ENCODE results near the gene RPL39. TPM values are rescaled to one million over a fixed set of nuclear protein-coding genes. Genes with fewer than 3 reads are reported as not detected.
"Not testable (repeated sequence)": the region's sequence is repeated elsewhere in the genome, so short reads cannot be mapped to it uniquely, and the experiment has no call there.

The RPL39 gene
- total RNA-seq, 4 donors from 2014 or later: 3,033 to 5,904 (median 3,913) TPM

DNA sequence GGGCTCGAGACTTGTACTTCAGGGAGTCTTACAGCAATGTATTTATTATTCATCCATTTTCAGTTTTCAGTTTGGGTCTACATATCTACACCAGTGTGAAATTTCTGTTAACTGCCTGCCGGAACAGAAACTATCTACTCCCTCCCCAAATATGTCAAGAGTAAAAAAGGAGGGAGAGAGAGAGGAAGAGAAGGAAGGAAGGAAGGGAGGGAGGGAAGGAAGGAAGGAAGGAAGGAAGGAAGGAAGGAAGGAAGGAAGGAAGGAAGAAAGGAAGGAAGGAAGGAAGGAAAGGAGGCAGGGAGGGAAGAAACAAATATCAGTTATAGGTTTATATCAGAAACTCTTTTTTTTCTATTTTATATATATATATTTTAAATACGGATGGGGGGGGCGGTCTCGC, 12.6 kb downstream of the RPL39 start:
- intact Hi-C loops (cut with DNase I; ENCODE audit: low total_unique reads) (no loop called here), in situ Hi-C loops (cut with MboI; ENCODE audit: low sequenced_read_pairs in 4 of 4) (no loop called here)
- ATAC-seq (no peak), DNase-seq (no peak)
- Histone ChIP-seq H3K4me3 (no peak overlapping the region), H3K9me3 (no peaks in the 10 kb centered on the region), H3K4me1 (no peaks in the 10 kb centered on the region), H3K36me3 (peaks cover 0 to 11% of the 10 kb centered on the region in 2 donors), H3K27ac (no peak overlapping the region), H3K27me3 (no peaks in the 10 kb centered on the region)
- TF ChIP-seq POLR2A (IDR thresholded peaks at IDR 0.05): no peak
- TF ChIP-seq, protein P1, sequence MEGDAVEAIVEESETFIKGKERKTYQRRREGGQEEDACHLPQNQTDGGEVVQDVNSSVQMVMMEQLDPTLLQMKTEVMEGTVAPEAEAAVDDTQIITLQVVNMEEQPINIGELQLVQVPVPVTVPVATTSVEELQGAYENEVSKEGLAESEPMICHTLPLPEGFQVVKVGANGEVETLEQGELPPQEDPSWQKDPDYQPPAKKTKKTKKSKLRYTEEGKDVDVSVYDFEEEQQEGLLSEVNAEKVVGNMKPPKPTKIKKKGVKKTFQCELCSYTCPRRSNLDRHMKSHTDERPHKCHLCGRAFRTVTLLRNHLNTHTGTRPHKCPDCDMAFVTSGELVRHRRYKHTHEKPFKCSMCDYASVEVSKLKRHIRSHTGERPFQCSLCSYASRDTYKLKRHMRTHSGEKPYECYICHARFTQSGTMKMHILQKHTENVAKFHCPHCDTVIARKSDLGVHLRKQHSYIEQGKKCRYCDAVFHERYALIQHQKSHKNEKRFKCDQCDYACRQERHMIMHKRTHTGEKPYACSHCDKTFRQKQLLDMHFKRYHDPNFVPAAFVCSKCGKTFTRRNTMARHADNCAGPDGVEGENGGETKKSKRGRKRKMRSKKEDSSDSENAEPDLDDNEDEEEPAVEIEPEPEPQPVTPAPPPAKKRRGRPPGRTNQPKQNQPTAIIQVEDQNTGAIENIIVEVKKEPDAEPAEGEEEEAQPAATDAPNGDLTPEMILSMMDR (IDR thresholded peaks at IDR 0.05 in 4 of 5, conservative IDR thresholded peaks at IDR 0.05 in 1 of 5): no peak

DNA sequence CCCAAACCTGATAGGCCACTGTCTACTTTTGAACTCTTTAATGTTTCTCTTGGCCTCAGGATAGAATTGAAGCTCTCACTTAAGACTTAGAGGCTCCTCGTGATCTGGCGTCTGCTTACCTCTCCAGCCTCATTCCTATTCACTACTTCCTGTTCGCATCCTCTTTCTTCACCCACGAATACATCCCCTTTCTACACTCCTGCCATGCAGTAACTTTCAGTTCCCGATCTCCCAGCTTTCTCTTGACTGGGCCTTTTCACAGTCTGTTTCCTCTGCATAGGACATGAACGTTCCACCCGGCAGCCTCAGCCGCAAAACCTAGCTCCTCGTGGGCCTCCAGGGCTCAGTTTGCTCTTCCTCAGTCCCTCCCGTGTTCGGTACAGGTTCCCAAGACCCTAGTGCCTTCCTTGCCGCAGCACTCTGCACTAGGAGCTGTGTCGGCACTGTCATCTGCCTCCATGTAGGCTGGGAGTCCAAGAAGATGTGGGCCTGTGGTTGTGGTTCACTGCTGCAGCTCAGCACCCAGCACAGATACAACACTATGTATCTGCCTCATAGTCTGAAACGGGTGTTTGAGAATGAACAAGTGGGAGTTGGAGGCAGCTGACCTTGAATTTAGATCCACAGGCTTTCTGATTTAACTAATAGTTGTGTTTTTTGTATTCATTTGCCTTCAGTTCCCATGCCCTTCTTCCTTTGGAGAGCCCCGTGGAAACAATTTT, 15.8 kb downstream of the RPL39 start:
- Histone ChIP-seq H3K27me3 (no peaks in the 10 kb centered on the region), H3K4me1 (no peaks in the 10 kb centered on the region), H3K9me3 (no peaks in the 10 kb centered on the region), H3K36me3 (no peaks in the 10 kb centered on the region), H3K4me3 (no peak overlapping the region), H3K27ac (no peak overlapping the region)
- no peak for ATAC-seq
- in situ Hi-C loops (cut with MboI; ENCODE audit: low sequenced_read_pairs in 4 of 4) (no loop called here), intact Hi-C loops (cut with DNase I; ENCODE audit: low total_unique reads) (no loop called here)
- TF ChIP-seq POLR2A (IDR thresholded peaks at IDR 0.05): no peak
- TF ChIP-seq, protein P1 (IDR thresholded peaks at IDR 0.05 in 4 of 5, conservative IDR thresholded peaks at IDR 0.05 in 1 of 5): no peak
- DNase-seq: no peak

DNA sequence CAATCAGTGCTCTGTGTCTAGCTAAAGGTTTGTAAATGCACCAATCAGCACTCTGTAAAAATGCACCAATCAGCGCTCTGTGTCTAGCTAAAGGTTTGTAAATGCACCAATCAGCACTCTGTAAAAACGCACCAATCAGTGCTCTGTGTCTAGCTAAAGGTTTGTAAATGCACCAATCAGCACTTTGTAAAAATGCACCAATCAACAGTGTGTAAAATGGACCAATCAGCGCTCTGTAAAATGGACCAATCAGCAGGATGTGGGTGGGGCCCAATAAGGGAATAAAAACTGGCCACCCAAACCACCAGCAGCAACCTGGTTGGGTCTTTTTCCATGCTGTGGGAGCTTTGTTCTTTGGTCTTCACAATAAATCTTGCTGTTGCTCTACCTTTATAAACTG, 22.0 kb downstream of the RPL39 start:
- in situ Hi-C loops (cut with MboI; ENCODE audit: low sequenced_read_pairs in 4 of 4); ATAC-seq; H3K27ac ChIP-seq; H3K36me3 ChIP-seq; DNase-seq; H3K27me3 ChIP-seq; H3K9me3 ChIP-seq; intact Hi-C loops (cut with DNase I; ENCODE audit: low total_unique reads); H3K4me3 ChIP-seq; H3K4me1 ChIP-seq: not testable (repeated sequence)

DNA sequence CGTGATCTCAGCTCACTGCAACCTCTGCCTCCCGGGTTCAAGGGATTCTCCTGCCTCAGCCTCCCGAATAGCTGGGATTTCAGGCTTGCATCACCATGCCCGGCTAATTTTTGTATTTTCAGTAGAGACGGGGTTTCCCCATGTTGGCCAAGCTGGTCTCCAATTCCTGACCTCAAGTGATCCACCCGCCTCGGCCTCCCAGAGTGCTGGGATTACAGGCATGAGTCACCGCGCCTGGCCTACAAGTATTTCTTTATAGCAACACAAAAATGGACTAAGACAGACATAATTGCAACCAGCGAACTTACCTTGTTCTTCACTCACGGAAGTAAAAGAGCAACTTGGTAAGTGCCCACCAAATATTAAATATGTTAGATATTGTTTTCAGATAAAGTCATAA, 23.0 kb downstream of the RPL39 start:
- ATAC-seq; in situ Hi-C loops (cut with MboI; ENCODE audit: low sequenced_read_pairs in 4 of 4); H3K27ac ChIP-seq; H3K9me3 ChIP-seq; DNase-seq; H3K4me1 ChIP-seq; H3K4me3 ChIP-seq; H3K36me3 ChIP-seq; H3K27me3 ChIP-seq; intact Hi-C loops (cut with DNase I; ENCODE audit: low total_unique reads): not testable (repeated sequence)

DNA sequence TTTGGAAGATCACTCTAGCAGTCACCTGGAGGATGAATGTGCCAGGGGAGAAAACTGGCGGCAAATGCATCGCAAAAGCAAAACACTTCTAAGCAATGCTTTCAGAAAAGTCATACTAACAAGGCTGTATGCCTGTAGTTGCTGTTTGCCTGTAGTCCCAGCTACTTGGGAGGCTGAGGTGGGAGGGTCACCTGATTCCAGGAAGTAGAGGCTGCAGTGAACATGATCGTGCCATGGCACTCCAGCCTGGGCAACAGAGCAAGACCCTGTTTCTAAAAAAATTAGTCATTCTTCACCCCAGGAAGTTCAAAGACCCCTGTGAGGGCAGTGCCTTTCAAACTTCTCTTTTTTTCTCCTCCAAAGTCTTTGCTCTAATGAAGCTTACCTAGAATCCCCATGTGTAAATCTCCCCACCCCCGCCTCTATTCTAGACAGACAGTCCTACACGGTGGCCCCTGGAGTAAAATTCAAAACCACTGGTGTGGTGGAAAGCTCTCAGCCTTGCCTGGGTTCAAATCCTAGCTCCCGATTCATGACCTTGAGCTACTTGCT, 27.5 kb downstream of the RPL39 start:
- no peaks in the 10 kb centered on the region for H3K4me1 ChIP-seq
- H3K9me3 ChIP-seq: no peaks in the 10 kb centered on the region
- no peak for TF ChIP-seq POLR2A (IDR thresholded peaks at IDR 0.05)
- TF ChIP-seq, protein P1 (IDR thresholded peaks at IDR 0.05 in 4 of 5, conservative IDR thresholded peaks at IDR 0.05 in 1 of 5): no peak
- ATAC-seq (no peak), DNase-seq (no peak)
- no peaks in the 10 kb centered on the region for H3K36me3 ChIP-seq
- no peak overlapping the region for H3K27ac ChIP-seq
- peaks cover 0 to 8% (median 3%) of the 10 kb centered on the region in 3 donors for H3K27me3 ChIP-seq
- intact Hi-C loops (cut with DNase I; ENCODE audit: low total_unique reads): no loop called here
- in situ Hi-C loops (cut with MboI; ENCODE audit: low sequenced_read_pairs in 4 of 4): no loop called here
- H3K4me3 ChIP-seq: no peak overlapping the region
